Measurements from ENCODE around the gene PARN. TPM values are rescaled to one million over a fixed set of nuclear protein-coding genes. Genes with fewer than 3 reads are reported as not detected.

Gene PARN
- total and polyA plus RNA-seq, 2 experiments from 2014 or later = 32.5 to 61.3 TPM

DNA sequence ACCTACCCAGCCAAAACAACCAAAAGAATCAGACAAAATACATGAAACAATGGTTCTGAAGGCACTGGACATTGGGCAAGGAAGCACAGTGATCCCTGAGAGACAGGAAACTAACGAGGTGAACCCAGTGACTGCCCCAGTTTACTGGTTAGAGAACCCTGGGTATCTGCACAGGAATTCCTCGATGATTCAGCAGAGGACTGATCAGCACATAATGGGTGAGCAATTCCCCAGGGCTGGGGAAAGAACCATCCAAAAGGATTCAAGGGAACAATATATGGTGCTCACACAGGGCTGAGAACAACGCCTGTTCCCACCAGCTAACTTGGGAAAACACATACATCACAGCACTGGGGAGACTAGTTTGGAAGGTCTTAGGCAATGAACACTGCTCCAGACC lies 167.2 kb downstream of the PARN start:
- Histone ChIP-seq H3K4me2 (no peak overlapping the region), H3K36me3 (ENCODE audit: insufficient read depth) (peaks cover 4% of the 10 kb centered on the region; the same call in 1 of the 2 replicates), H3K4me1 (ENCODE audit: insufficient read depth) (peaks cover 8% of the 10 kb centered on the region), H3K4me3 (no peak overlapping the region), H2AFZ (no peak overlapping the region), H3F3A (replicated peaks; ENCODE audit: low read depth) (no peaks in the 10 kb centered on the region), H3K79me2 (replicated peaks; ENCODE audit: insufficient read depth) (no peaks in the 10 kb centered on the region), H3K9me2 (ENCODE audit: insufficient read depth) (no peaks in the 10 kb centered on the region), H3K27ac (ENCODE audit: low read depth) (no peak overlapping the region), H3K27me3 (ENCODE audit: insufficient read depth) (no peaks in the 10 kb centered on the region), H4K20me1 (replicated peaks; ENCODE audit: insufficient read depth) (no peaks in the 10 kb centered on the region)
- ATAC-seq (no peak; the same call in 2 of the 3 replicates), DNase-seq (ENCODE audit: low spot score) (no peak)
- Mint-ChIP-seq H3K36me3 (ENCODE audit: low read depth) (peaks cover 14% of the 10 kb centered on the region; the same call in 2 of the 3 replicates), H3K4me3 (no peak overlapping the region), H3K27ac (peak overlapping the region; percentile 62; the same call in 1 of the 2 replicates), H3K27me3 (ENCODE audit: insufficient read depth, low read depth, poor library complexity) (peaks cover 8% of the 10 kb centered on the region), H3K4me1 (peaks cover 21% of the 10 kb centered on the region), H3K9me3 (peaks cover 11% of the 10 kb centered on the region; the same call in 2 of the 3 replicates)
- TF ChIP-seq ZNF114 (CRISPR knock-in tag; IDR thresholded peaks at IDR 0.05) = no peak
- no peak for TF ChIP-seq STAT1 (IDR thresholded peaks at IDR 0.05; ENCODE audit: unreplicated experiment)
- TF ChIP-seq POLR2AphosphoS5 (IDR thresholded peaks at IDR 0.05; ENCODE audit: low read depth) = no peak
- no peak for TF ChIP-seq JUNB (IDR thresholded peaks at IDR 0.05; ENCODE audit: unreplicated experiment)
- no peak for TF ChIP-seq EZH2phosphoT487 (IDR thresholded peaks at IDR 0.05; ENCODE audit: unreplicated experiment)
- no peak for TF ChIP-seq ZNF331 (CRISPR knock-in tag; IDR thresholded peaks at IDR 0.05; ENCODE audit: low read depth)
- no peak for TF ChIP-seq CREB1 (CRISPR knock-in tag; IDR thresholded peaks at IDR 0.05; ENCODE audit: low read depth)
- TF ChIP-seq, protein P1, sequence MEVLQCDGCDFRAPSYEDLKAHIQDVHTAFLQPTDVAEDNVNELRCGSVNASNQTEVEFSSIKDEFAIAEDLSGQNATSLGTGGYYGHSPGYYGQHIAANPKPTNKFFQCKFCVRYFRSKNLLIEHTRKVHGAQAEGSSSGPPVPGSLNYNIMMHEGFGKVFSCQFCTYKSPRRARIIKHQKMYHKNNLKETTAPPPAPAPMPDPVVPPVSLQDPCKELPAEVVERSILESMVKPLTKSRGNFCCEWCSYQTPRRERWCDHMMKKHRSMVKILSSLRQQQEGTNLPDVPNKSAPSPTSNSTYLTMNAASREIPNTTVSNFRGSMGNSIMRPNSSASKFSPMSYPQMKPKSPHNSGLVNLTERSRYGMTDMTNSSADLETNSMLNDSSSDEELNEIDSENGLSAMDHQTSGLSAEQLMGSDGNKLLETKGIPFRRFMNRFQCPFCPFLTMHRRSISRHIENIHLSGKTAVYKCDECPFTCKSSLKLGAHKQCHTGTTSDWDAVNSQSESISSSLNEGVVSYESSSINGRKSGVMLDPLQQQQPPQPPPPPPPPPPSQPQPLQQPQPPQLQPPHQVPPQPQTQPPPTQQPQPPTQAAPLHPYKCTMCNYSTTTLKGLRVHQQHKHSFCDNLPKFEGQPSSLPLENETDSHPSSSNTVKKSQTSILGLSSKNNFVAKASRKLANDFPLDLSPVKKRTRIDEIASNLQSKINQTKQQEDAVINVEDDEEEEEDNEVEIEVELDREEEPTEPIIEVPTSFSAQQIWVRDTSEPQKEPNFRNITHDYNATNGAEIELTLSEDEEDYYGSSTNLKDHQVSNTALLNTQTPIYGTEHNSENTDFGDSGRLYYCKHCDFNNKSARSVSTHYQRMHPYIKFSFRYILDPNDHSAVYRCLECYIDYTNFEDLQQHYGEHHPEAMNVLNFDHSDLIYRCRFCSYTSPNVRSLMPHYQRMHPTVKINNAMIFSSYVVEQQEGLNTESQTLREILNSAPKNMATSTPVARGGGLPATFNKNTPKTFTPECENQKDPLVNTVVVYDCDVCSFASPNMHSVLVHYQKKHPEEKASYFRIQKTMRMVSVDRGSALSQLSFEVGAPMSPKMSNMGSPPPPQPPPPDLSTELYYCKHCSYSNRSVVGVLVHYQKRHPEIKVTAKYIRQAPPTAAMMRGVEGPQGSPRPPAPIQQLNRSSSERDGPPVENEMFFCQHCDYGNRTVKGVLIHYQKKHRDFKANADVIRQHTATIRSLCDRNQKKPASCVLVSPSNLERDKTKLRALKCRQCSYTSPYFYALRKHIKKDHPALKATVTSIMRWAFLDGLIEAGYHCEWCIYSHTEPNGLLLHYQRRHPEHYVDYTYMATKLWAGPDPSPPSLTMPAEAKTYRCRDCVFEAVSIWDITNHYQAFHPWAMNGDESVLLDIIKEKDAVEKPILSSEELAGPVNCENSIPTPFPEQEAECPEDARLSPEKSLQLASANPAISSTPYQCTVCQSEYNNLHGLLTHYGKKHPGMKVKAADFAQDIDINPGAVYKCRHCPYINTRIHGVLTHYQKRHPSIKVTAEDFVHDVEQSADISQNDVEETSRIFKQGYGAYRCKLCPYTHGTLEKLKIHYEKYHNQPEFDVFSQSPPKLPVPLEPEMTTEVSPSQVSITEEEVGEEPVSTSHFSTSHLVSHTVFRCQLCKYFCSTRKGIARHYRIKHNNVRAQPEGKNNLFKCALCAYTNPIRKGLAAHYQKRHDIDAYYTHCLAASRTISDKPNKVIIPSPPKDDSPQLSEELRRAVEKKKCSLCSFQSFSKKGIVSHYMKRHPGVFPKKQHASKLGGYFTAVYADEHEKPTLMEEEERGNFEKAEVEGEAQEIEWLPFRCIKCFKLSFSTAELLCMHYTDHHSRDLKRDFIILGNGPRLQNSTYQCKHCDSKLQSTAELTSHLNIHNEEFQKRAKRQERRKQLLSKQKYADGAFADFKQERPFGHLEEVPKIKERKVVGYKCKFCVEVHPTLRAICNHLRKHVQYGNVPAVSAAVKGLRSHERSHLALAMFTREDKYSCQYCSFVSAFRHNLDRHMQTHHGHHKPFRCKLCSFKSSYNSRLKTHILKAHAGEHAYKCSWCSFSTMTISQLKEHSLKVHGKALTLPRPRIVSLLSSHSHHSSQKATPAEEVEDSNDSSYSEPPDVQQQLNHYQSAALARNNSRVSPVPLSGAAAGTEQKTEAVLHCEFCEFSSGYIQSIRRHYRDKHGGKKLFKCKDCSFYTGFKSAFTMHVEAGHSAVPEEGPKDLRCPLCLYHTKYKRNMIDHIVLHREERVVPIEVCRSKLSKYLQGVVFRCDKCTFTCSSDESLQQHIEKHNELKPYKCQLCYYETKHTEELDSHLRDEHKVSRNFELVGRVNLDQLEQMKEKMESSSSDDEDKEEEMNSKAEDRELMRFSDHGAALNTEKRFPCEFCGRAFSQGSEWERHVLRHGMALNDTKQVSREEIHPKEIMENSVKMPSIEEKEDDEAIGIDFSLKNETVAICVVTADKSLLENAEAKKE (CRISPR knock-in tag; IDR thresholded peaks at IDR 0.05) = no peak
- TF ChIP-seq NANOG (IDR thresholded peaks at IDR 0.05; ENCODE audit: borderline replicate concordance) = no peak
- no peak for TF ChIP-seq EZH2 (IDR thresholded peaks at IDR 0.05; ENCODE audit: low read depth, unreplicated experiment)
- TF ChIP-seq, protein P2, sequence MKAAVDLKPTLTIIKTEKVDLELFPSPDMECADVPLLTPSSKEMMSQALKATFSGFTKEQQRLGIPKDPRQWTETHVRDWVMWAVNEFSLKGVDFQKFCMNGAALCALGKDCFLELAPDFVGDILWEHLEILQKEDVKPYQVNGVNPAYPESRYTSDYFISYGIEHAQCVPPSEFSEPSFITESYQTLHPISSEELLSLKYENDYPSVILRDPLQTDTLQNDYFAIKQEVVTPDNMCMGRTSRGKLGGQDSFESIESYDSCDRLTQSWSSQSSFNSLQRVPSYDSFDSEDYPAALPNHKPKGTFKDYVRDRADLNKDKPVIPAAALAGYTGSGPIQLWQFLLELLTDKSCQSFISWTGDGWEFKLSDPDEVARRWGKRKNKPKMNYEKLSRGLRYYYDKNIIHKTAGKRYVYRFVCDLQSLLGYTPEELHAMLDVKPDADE (IDR thresholded peaks at IDR 0.05) = no peak
- TF ChIP-seq, protein P3, sequence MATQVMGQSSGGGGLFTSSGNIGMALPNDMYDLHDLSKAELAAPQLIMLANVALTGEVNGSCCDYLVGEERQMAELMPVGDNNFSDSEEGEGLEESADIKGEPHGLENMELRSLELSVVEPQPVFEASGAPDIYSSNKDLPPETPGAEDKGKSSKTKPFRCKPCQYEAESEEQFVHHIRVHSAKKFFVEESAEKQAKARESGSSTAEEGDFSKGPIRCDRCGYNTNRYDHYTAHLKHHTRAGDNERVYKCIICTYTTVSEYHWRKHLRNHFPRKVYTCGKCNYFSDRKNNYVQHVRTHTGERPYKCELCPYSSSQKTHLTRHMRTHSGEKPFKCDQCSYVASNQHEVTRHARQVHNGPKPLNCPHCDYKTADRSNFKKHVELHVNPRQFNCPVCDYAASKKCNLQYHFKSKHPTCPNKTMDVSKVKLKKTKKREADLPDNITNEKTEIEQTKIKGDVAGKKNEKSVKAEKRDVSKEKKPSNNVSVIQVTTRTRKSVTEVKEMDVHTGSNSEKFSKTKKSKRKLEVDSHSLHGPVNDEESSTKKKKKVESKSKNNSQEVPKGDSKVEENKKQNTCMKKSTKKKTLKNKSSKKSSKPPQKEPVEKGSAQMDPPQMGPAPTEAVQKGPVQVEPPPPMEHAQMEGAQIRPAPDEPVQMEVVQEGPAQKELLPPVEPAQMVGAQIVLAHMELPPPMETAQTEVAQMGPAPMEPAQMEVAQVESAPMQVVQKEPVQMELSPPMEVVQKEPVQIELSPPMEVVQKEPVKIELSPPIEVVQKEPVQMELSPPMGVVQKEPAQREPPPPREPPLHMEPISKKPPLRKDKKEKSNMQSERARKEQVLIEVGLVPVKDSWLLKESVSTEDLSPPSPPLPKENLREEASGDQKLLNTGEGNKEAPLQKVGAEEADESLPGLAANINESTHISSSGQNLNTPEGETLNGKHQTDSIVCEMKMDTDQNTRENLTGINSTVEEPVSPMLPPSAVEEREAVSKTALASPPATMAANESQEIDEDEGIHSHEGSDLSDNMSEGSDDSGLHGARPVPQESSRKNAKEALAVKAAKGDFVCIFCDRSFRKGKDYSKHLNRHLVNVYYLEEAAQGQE (IDR thresholded peaks at IDR 0.05; ENCODE audit: unreplicated experiment) = no peak
- TF ChIP-seq, protein P4, sequence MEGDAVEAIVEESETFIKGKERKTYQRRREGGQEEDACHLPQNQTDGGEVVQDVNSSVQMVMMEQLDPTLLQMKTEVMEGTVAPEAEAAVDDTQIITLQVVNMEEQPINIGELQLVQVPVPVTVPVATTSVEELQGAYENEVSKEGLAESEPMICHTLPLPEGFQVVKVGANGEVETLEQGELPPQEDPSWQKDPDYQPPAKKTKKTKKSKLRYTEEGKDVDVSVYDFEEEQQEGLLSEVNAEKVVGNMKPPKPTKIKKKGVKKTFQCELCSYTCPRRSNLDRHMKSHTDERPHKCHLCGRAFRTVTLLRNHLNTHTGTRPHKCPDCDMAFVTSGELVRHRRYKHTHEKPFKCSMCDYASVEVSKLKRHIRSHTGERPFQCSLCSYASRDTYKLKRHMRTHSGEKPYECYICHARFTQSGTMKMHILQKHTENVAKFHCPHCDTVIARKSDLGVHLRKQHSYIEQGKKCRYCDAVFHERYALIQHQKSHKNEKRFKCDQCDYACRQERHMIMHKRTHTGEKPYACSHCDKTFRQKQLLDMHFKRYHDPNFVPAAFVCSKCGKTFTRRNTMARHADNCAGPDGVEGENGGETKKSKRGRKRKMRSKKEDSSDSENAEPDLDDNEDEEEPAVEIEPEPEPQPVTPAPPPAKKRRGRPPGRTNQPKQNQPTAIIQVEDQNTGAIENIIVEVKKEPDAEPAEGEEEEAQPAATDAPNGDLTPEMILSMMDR (conservative IDR thresholded peaks at IDR 0.05; ENCODE audit: low read depth in 2 of 2) = no peak

Data from GM23338 (cell line).